Measurements from ENCODE around the gene ENOSF1.
"Not testable (repeated sequence)": the region's sequence is repeated elsewhere in the genome, so short reads cannot be mapped to it uniquely, and the experiment has no call there.

ENOSF1 gene

DNA sequence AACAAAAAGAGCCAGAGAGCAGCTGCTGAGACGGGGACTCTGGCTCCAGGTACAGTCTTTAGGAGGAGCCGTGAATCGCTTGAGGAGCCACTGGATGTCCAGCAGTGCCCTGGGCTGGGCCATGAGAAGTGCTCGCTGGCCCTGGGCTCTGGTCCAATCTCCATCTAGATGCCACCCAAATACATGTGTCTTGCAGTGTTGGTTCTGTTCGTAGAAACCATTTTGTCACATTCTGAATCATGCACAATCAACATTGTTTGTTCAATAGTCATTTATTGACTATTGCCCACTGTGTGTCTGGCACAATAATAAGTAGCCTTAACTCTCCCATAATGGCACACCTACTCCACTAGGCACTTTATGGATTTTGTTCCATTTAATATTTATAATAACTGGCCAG lies 28.9 kb downstream of the ENOSF1 start:
- Histone ChIP-seq H3K9me3 (no peaks in the 10 kb centered on the region), H3K4me3 (ENCODE audit: low read depth, low read length) (no peak overlapping the region), H3K36me3 (no peaks in the 10 kb centered on the region), H3K4me1 (no peaks in the 10 kb centered on the region), H3K27me3 (no peaks in the 10 kb centered on the region)
- no peak for DNase-seq
- TF ChIP-seq CTCF (IDR thresholded peaks at IDR 0.05; ENCODE audit: low read depth, low read length): no peak

DNA sequence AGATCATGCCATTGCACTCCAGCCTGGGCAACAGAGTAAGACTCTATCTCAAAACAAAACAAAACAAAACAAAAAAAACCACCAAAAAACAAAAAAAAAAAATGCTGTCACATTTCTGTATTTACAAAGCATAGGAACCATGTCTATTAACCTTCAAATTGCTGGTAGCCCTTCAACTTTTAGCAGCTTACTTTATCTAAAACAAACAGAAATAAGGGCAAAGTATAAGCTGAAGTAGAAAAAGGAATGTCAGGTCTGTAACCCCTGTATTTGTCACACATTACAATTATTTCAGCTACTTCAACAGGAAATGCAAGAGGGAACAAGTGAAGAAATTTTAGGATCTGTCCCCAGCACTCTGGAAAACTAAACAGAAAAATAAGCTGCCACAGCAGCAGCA lies 29.6 kb downstream of the ENOSF1 start:
- H3K27me3 ChIP-seq: no peaks in the 10 kb centered on the region
- no peak for TF ChIP-seq CTCF (IDR thresholded peaks at IDR 0.05; ENCODE audit: low read depth, low read length)
- H3K4me3 ChIP-seq (ENCODE audit: low read depth, low read length): no peak overlapping the region
- DNase-seq: no peak
- H3K4me1 ChIP-seq: no peaks in the 10 kb centered on the region
- H3K36me3 ChIP-seq: no peaks in the 10 kb centered on the region
- H3K9me3 ChIP-seq: no peaks in the 10 kb centered on the region

DNA sequence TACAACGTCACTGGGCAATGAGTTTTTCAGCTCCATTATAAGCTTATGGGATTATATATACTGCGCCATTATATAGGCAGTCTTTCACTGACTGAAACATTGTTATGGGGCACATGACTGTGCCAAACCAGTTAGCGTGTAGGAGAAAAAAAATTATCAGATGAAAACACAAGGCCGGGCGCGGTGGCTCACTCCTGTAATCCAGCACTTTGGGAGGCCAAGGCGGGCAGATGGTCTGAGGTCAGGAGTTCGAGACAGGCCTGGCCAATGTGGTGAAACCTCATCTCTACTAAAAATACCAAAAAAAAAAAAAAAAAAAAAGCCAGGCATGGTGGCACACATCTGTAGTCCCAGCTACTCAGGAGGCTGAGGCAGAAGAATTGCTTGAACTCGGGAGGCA lies 30.0 kb downstream of the ENOSF1 start:
- not testable (repeated sequence) for H3K4me1 ChIP-seq; H3K4me3 ChIP-seq (ENCODE audit: low read depth, low read length); H3K27me3 ChIP-seq; H3K36me3 ChIP-seq; H3K9me3 ChIP-seq; DNase-seq

- Histone ChIP-seq H3K27me3 (no peaks in the 10 kb centered on the region), H3K9me3 (no peaks in the 10 kb centered on the region), H3K4me3 (ENCODE audit: low read depth, low read length) (no peak overlapping the region), H3K4me1 (no peaks in the 10 kb centered on the region), H3K36me3 (no peaks in the 10 kb centered on the region)
- TF ChIP-seq CTCF (IDR thresholded peaks at IDR 0.05; ENCODE audit: low read depth, low read length): no peak
- no peak for DNase-seq
Observed at GRCh38 chr18:681985-682384, 30.4 kb downstream of the ENOSF1 start.

DNA sequence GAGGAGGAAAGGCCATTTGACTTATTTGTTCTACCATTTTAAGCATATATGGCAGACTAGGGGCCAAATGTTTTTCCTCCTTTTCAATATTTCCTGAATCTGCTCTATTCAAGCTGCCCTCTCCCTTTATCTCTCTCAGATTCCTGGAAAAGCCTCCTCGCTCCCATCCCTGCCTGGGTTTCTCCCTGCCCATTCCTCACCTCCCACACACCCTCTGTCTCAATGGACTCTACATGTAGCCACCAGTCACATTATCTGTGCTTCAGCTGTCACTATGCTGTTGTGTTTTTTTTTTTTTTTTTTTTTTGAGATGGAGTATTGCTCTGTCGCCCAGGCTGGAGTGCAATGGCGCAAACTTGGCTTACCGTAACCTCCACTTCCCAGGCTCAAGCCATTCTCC lies 32.0 kb downstream of the ENOSF1 start:
- Histone ChIP-seq H3K4me3 (ENCODE audit: low read depth, low read length) (no peak overlapping the region), H3K4me1 (no peaks in the 10 kb centered on the region), H3K36me3 (no peaks in the 10 kb centered on the region; the same call in 1 of the 2 replicates), H3K27me3 (no peaks in the 10 kb centered on the region), H3K9me3 (no peaks in the 10 kb centered on the region)
- no peak for TF ChIP-seq CTCF (IDR thresholded peaks at IDR 0.05; ENCODE audit: low read depth, low read length)
- no peak for DNase-seq

DNA sequence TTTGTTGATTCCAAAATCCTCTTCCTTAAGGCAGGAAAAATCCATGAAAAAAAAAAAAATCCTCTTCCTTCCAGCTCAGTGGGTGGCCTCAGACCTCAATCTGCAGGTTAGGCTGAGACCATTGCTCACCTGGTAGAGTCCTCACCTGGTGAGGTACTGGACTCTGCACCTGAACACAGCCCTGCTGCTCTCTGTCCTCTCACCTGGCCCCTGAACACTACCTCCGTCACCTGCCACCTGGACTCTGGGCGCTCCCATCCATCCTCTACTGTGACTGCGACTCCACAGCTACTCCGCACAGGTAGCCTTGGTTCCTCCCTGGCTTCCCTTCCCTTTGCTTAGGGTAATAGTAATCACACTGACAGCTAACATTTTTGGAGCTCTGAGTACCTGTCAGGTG lies 32.9 kb downstream of the ENOSF1 start:
- Histone ChIP-seq H3K4me1 (no peaks in the 10 kb centered on the region), H3K4me3 (ENCODE audit: low read depth, low read length) (no peak overlapping the region), H3K9me3 (no peaks in the 10 kb centered on the region), H3K36me3 (peaks cover 4% of the 10 kb centered on the region; the same call in 1 of the 2 replicates), H3K27me3 (no peaks in the 10 kb centered on the region)
- no peak for TF ChIP-seq CTCF (IDR thresholded peaks at IDR 0.05; ENCODE audit: low read depth, low read length)
- DNase-seq: no peak
